OCI-LY1 (cell line): Measurements from ENCODE around the gene NADK2.

Experiments used
- H2AFZ ChIP-seq: fragments of 200-600 bp; sonication (generic), shearing (Covaris generic); 2 replicates; pipeline ENCODE4 v1.6.0; 2014; ENCODE audit warnings: antibody characterized with exemption, mild to moderate bottlenecking, low read length
- H3F3A ChIP-seq: fragments of 200-600 bp; sonication (generic), shearing (Covaris generic); 2 replicates; pipeline ENCODE4 v1.6.0; 2014; ENCODE audit warnings: mild to moderate bottlenecking, antibody characterized with exemption, low read length, moderate library complexity; ENCODE audit not compliant: insufficient read depth
- H3K27ac ChIP-seq: fragments of 200-600 bp; sonication (generic); 2 replicates; pipeline ENCODE4 v1.5.1; 2014; ENCODE audit warnings: low read length, mixed run types, mild to moderate bottlenecking, low read depth; ENCODE audit not compliant: poor library complexity, severe bottlenecking
- H3K27me3 ChIP-seq: fragments of 200-600 bp; sonication (generic); 2 replicates; pipeline ENCODE4 v1.6.0; 2014; ENCODE audit warnings: antibody characterized with exemption, mild to moderate bottlenecking, low read length, moderate library complexity; ENCODE audit not compliant: insufficient read depth
- H3K36me3 ChIP-seq: fragments of 200-600 bp; sonication (generic); 2 replicates; pipeline ENCODE4 v1.6.1; 2014; ENCODE audit warnings: mild to moderate bottlenecking, antibody characterized with exemption, low read length, moderate library complexity, mixed read lengths; ENCODE audit not compliant: insufficient read depth
- H3K4me1 ChIP-seq: fragments of 200-600 bp; sonication (generic); 2 replicates; pipeline ENCODE4 v1.5.1; 2014; ENCODE audit warnings: mild to moderate bottlenecking, low read length, moderate library complexity; ENCODE audit not compliant: insufficient read depth, severe bottlenecking
- H3K4me2 ChIP-seq: fragments of 200-600 bp; sonication (generic), shearing (Covaris generic); 2 replicates; pipeline ENCODE4 v1.6.1; 2014; ENCODE audit warnings: low read length
- H3K4me3 ChIP-seq: fragments of 200-600 bp; sonication (generic); 2 replicates; pipeline ENCODE4 v1.5.1; 2014; ENCODE audit warnings: low read length, low read depth, mild to moderate bottlenecking, mixed read lengths; ENCODE audit not compliant: poor library complexity, severe bottlenecking
- H3K79me2 ChIP-seq: fragments of 200-600 bp; shearing (Covaris generic); 2 replicates; pipeline ENCODE4 v1.6.1; 2016; ENCODE audit warnings: mixed run types, low read length, mixed read lengths; ENCODE audit not compliant: insufficient read depth
- H3K9ac ChIP-seq: fragments of 200-600 bp; sonication (generic), shearing (Covaris generic); 2 replicates; pipeline ENCODE4 v1.6.1; 2014; ENCODE audit warnings: mild to moderate bottlenecking, low read length, mixed read lengths
- H3K9me2 ChIP-seq: fragments of 200-600 bp; sonication (generic), shearing (Covaris generic); 2 replicates; pipeline ENCODE4 v1.6.1; 2014; ENCODE audit warnings: low read depth, mild to moderate bottlenecking, low read length, mixed read lengths
- H3K9me3 ChIP-seq: fragments of 200-600 bp; shearing (Covaris generic); 2 replicates; pipeline ENCODE4 v1.6.1; 2014; ENCODE audit warnings: low read length, mixed read lengths
- H4K20me1 ChIP-seq: fragments of 200-600 bp; sonication (generic), shearing (Covaris generic); 2 replicates; pipeline ENCODE4 v1.6.0; 2016; ENCODE audit warnings: mild to moderate bottlenecking, low read length; ENCODE audit not compliant: insufficient read depth
- EZH2 ChIP-seq: fragments of 200-600 bp; sonication (generic), shearing (Covaris generic); IDR thresholded peaks from 2 replicates; pipeline ENCODE4 v1.8.0; 2017; ENCODE audit warnings: borderline replicate concordance, mixed run types, mild to moderate bottlenecking, antibody characterized with exemption, low read length, moderate library complexity, mixed read lengths
- TF ChIP-seq, protein P1 (sequence below): fragments of 200-600 bp; sonication (generic), shearing (Covaris generic); IDR thresholded peaks from 2 replicates; pipeline ENCODE4 v1.5.1; 2017; ENCODE audit warnings: mild to moderate bottlenecking, antibody characterized with exemption, low read length, moderate library complexity, mixed read lengths

The NADK2 gene

GRCh38 chr5:36156619-36157018 is 85.1 kb downstream of the NADK2 start:
- Histone ChIP-seq H3K9me2 (no peaks in the 10 kb centered on the region), H3K27me3 (no peaks in the 10 kb centered on the region), H4K20me1 (no peaks in the 10 kb centered on the region), H3K27ac (no peak overlapping the region), H3K36me3 (peaks cover 85% of the 10 kb centered on the region), H3K9me3 (no peaks in the 10 kb centered on the region), H3K4me1 (peaks cover 16% of the 10 kb centered on the region), H3K79me2 (peaks cover 28% of the 10 kb centered on the region), H3K9ac (no peak overlapping the region), H3K4me3 (no peak overlapping the region), H3K4me2 (no peak overlapping the region), H2AFZ (no peak overlapping the region), H3F3A (no peaks in the 10 kb centered on the region)
- TF ChIP-seq, protein P1, sequence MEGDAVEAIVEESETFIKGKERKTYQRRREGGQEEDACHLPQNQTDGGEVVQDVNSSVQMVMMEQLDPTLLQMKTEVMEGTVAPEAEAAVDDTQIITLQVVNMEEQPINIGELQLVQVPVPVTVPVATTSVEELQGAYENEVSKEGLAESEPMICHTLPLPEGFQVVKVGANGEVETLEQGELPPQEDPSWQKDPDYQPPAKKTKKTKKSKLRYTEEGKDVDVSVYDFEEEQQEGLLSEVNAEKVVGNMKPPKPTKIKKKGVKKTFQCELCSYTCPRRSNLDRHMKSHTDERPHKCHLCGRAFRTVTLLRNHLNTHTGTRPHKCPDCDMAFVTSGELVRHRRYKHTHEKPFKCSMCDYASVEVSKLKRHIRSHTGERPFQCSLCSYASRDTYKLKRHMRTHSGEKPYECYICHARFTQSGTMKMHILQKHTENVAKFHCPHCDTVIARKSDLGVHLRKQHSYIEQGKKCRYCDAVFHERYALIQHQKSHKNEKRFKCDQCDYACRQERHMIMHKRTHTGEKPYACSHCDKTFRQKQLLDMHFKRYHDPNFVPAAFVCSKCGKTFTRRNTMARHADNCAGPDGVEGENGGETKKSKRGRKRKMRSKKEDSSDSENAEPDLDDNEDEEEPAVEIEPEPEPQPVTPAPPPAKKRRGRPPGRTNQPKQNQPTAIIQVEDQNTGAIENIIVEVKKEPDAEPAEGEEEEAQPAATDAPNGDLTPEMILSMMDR = no peak
- no peak for TF ChIP-seq EZH2

DNA sequence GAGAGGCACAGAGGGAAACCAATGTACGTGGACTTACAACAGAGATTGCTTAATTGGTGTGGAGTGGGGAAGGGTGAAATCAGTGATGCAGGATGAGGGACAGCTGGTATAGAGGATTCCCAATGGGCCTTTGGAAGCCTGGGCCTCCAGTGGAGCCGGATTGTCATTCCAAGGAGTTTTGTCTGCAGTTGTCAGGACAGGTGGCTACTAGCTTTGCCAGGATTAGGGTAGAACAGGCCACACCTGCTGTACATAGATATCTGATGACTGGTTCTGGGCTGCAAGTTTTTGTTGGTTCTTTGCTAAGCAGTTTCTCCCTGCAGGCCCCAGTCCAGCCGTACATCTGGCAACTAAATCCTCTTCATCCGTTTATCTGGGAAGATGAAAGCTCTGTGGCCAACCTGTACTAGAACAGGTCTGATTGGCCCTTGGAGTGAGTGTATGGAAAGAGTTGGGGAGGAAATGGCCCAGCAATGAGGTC is 85.6 kb downstream of the NADK2 start:
- Histone ChIP-seq H3K9me2 (no peaks in the 10 kb centered on the region), H3F3A (no peaks in the 10 kb centered on the region), H3K79me2 (peaks cover 28% of the 10 kb centered on the region), H3K27ac (no peak overlapping the region), H3K9ac (no peak overlapping the region), H4K20me1 (no peaks in the 10 kb centered on the region), H3K9me3 (no peaks in the 10 kb centered on the region), H3K4me1 (peaks cover 16% of the 10 kb centered on the region), H3K36me3 (peaks cover 80% of the 10 kb centered on the region), H3K27me3 (no peaks in the 10 kb centered on the region), H3K4me3 (no peak overlapping the region), H3K4me2 (no peak overlapping the region), H2AFZ (no peak overlapping the region)
- no peak for TF ChIP-seq EZH2
- TF ChIP-seq, protein P1 = no peak

DNA sequence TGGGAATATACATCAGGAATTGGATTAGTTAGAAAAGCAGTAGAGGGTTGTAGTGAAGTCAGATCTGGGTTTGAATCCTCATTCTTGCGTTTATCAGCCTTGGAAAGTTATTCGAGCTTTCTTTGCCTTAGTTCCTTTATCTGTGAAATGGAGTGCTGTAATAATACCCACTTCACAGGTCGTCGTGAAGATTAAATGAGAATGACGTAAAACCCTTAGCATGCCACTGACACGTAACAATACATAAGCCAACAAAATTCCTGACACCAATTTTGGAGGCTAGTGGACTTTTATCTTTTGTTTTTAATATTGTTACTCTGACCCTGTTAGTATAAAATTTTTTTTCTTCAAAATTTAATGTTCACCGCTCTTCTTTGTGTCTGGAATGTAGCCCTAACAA is 86.4 kb downstream of the NADK2 start:
- Histone ChIP-seq H3K4me3 (no peak overlapping the region), H3K9me2 (no peaks in the 10 kb centered on the region), H3K79me2 (peaks cover 33% of the 10 kb centered on the region), H3F3A (no peaks in the 10 kb centered on the region), H3K27me3 (no peaks in the 10 kb centered on the region), H3K9ac (no peak overlapping the region), H3K36me3 (peaks cover 72% of the 10 kb centered on the region), H2AFZ (no peak overlapping the region), H3K27ac (no peak overlapping the region), H3K4me1 (peaks cover 22% of the 10 kb centered on the region), H3K9me3 (no peaks in the 10 kb centered on the region), H4K20me1 (no peaks in the 10 kb centered on the region), H3K4me2 (no peak overlapping the region)
- no peak for TF ChIP-seq EZH2
- TF ChIP-seq, protein P1 = no peak
